ENCODE measurements around the gene LRCH4. TPM values are rescaled to one million over a fixed set of nuclear protein-coding genes. Genes with fewer than 3 reads are reported as not detected.

The LRCH4 gene
- total and polyA plus RNA-seq, 2 of the 13 experiments (the other 11 are each of a cell fraction or from before 2014, with no cell fraction given) = 7.0 to 9.3 TPM

- TF ChIP-seq ZBTB25 (CRISPR knock-in tag; IDR thresholded peaks at IDR 0.05) = peak; percentile 95
- peak; percentile 17; the same call in 1 of the 2 replicates for TF ChIP-seq MIXL1 (CRISPR knock-in tag; IDR thresholded peaks at IDR 0.05)
- TF ChIP-seq ZNF639 (CRISPR knock-in tag; conservative IDR thresholded peaks at IDR 0.05) = peak; percentile 90
- peak; percentile 81; the same call in 1 of the 2 replicates for TF ChIP-seq GMEB1 (CRISPR knock-in tag; IDR thresholded peaks at IDR 0.05; ENCODE audit: borderline replicate concordance)
- TF ChIP-seq ZNF589 (CRISPR knock-in tag; conservative IDR thresholded peaks at IDR 0.05) = no peak
- TF ChIP-seq ZNF343 (CRISPR knock-in tag; IDR thresholded peaks at IDR 0.05) = peak; percentile 83; the same call in 1 of the 2 replicates
- peak; percentile 77 for TF ChIP-seq PHF20 (CRISPR knock-in tag; IDR thresholded peaks at IDR 0.05)
- no peak for TF ChIP-seq ETS1 (CRISPR knock-in tag; IDR thresholded peaks at IDR 0.05)
- peak; percentile 40; the same call in 1 of the 2 replicates for TF ChIP-seq ZNF335 (CRISPR knock-in tag; IDR thresholded peaks at IDR 0.05)
- no peak for TF ChIP-seq CBX2 (IDR thresholded peaks at IDR 0.05; ENCODE audit: low read depth, low read length)
- no peak for TF ChIP-seq CBX2 (CRISPR knock-in tag; IDR thresholded peaks at IDR 0.05; ENCODE audit: low read depth)
- TF ChIP-seq ZNF879 (CRISPR knock-in tag; IDR thresholded peaks at IDR 0.05) = no peak
- no peak for TF ChIP-seq XBP1 (CRISPR knock-in tag; IDR thresholded peaks at IDR 0.05)
- TF ChIP-seq ZNF839 (CRISPR knock-in tag; IDR thresholded peaks at IDR 0.05; ENCODE audit: borderline replicate concordance) = no peak
- no peak for TF ChIP-seq MLXIP (CRISPR knock-in tag; IDR thresholded peaks at IDR 0.05; ENCODE audit: borderline replicate concordance)
- no peak for TF ChIP-seq ZNF616 (CRISPR knock-in tag; IDR thresholded peaks at IDR 0.05; ENCODE audit: low read depth)
- no peak for TF ChIP-seq FOXO4 (CRISPR knock-in tag; conservative IDR thresholded peaks at IDR 0.05)
- TF ChIP-seq MED1 (CRISPR knock-in tag; IDR thresholded peaks at IDR 0.05) = peak; percentile 43; the same call in 1 of the 2 replicates
- TF ChIP-seq MLX (CRISPR knock-in tag; IDR thresholded peaks at IDR 0.05) = no peak
Measured at GRCh38 chr7:100585511-100586265, at the start of gene LRCH4 (continued).

Data from HepG2 (cell line).